Endothelial cell of umbilical vein (primary cell): ENCODE data around the gene LDAF1. TPM values are rescaled to one million over a fixed set of nuclear protein-coding genes. Genes with fewer than 3 reads are reported as not detected.

ENCODE experiments used
- BruUV-seq: library from RNA; stranded (reverse); fragments of 400-500 nt; replicated peaks from 2 replicates; lab custom pipeline; 2021; lab: Mats Ljungman, UMichigan
- CTCF ChIA-PET: fragments of 300-600, 350-600 bp; sonication (Branson Sonifier 250); formaldehyde crosslinking; loops from one replicate; lab custom pipeline; 2021; ENCODE audit warnings: antibody characterized with exemption, inconsistent platforms; lab: Charles Lee
- POLR2A ChIA-PET: fragments of 300-600, 350-600 bp; sonication (Branson Sonifier 250); formaldehyde crosslinking; loops from one replicate; lab custom pipeline; 2021; ENCODE audit warnings: antibody characterized with exemption, inconsistent platforms; lab: Charles Lee
- DNase-seq: peaks from one replicate; pipeline ENCODE4 v3.0.0-alpha.2; 2011; ENCODE audit warnings: low read depth, low spot score
- FAIRE-seq: peaks from 2 replicates; lab custom pipeline; 2011; peaks lifted over from hg19 to GRCh38; lab: Jason Lieb, UNC
- H2AFZ ChIP-seq: 2 replicates; pipeline ENCODE4 v1.6.0; 2012; ENCODE audit warnings: low read depth, low read length, control low read depth, inconsistent platforms
- H3K27ac ChIP-seq: 2 replicates; pipeline ENCODE4 v1.5.1; 2011; ENCODE audit warnings: low read depth, mild to moderate bottlenecking, control low read depth, low read length, moderate library complexity; ENCODE audit not compliant: insufficient read depth
- H3K27me3 ChIP-seq, 2 experiments: 2 replicates each; pipeline versions ENCODE4 v1.6.0 to v1.6.1; 2011; ENCODE audit warnings: low read length in 2 of 2, mixed read lengths in 1 of 2; ENCODE audit not compliant: control insufficient read depth in 2 of 2, insufficient read depth in 2 of 2
- H3K36me3 ChIP-seq, 2 experiments: 2 replicates in 1 of 2; 3 replicates in 1 of 2; pipeline ENCODE4 v1.5.1; 2011; ENCODE audit warnings: low read length in 2 of 2, mild to moderate bottlenecking in 1 of 2, moderate library complexity in 1 of 2; ENCODE audit not compliant: control insufficient read depth in 2 of 2, insufficient read depth in 2 of 2; ENCODE audit errors: extremely low read depth in 1 of 2
- H3K4me1 ChIP-seq: 3 replicates; pipeline ENCODE4 v1.5.1; 2011; ENCODE audit warnings: mild to moderate bottlenecking, low read length; ENCODE audit not compliant: control insufficient read depth, insufficient read depth; ENCODE audit errors: extremely low read depth
- H3K4me2 ChIP-seq: 2 replicates; pipeline ENCODE4 v1.6.1; 2011; ENCODE audit warnings: low read length, control low read depth, mixed read lengths; ENCODE audit not compliant: insufficient read depth
- H3K4me3 ChIP-seq, 3 experiments: fragments of 200-600 bp in 1 of 3; sonication (generic), shearing (Covaris generic) in 1 of 3; replicated peaks in 1 of 3; 2 replicates each; pipeline ENCODE4 v1.5.1; 2011 to 2016; ENCODE audit warnings: control low read depth in 3 of 3, low read length in 3 of 3, mild to moderate bottlenecking in 2 of 3, inconsistent platforms in 1 of 3, low read depth in 1 of 3, moderate library complexity in 1 of 3; ENCODE audit not compliant: insufficient read depth in 1 of 3
- H3K79me2 ChIP-seq: 2 replicates; pipeline ENCODE4 v1.6.0; 2012; ENCODE audit warnings: low read length, inconsistent platforms; ENCODE audit not compliant: control insufficient read depth, insufficient read depth
- H3K9ac ChIP-seq: replicated peaks from 2 replicates; pipeline ENCODE3; 2011; ENCODE audit warnings: low read length, control low read depth; ENCODE audit not compliant: insufficient read depth; ENCODE audit errors: extremely low read depth
- H3K9me1 ChIP-seq: replicated peaks from 3 replicates; pipeline ENCODE4 v1.6.0; 2011; ENCODE audit warnings: mild to moderate bottlenecking, low read length; ENCODE audit not compliant: control insufficient read depth, insufficient read depth; ENCODE audit errors: extremely low read depth
- H3K9me3 ChIP-seq: replicated peaks from 2 replicates; pipeline ENCODE4 v1.5.1; 2012; ENCODE audit warnings: low read length, inconsistent platforms; ENCODE audit not compliant: control insufficient read depth, insufficient read depth
- H4K20me1 ChIP-seq: replicated peaks from 2 replicates; pipeline ENCODE3; 2011; ENCODE audit warnings: mild to moderate bottlenecking, low read length; ENCODE audit not compliant: control insufficient read depth, insufficient read depth; ENCODE audit errors: extremely low read depth
- CTCF ChIP-seq, 2 donors: IDR thresholded peaks; 1 replicate in 1 of 2; 2 replicates in 1 of 2; pipeline ENCODE4 v1.5.1; 2011; ENCODE audit warnings: low read length in 2 of 2, mild to moderate bottlenecking in 2 of 2, moderate library complexity in 2 of 2, control low read depth in 1 of 2, inconsistent platforms in 1 of 2, low read depth in 1 of 2; ENCODE audit not compliant: insufficient read depth in 1 of 2; ENCODE audit errors: extremely low read depth in 1 of 2
- EZH2 ChIP-seq: IDR thresholded peaks from 2 replicates; pipeline ENCODE4 v1.6.1; 2012; ENCODE audit warnings: borderline replicate concordance, low read depth, mild to moderate bottlenecking, moderate library complexity, low read length, inconsistent platforms; ENCODE audit not compliant: severe bottlenecking
- FOS ChIP-seq: IDR thresholded peaks from 2 replicates; pipeline ENCODE4 v1.6.1; 2011; ENCODE audit warnings: mild to moderate bottlenecking, low read length, moderate library complexity, borderline replicate concordance; ENCODE audit not compliant: insufficient read depth
- GATA2 ChIP-seq: IDR thresholded peaks from 2 replicates; pipeline ENCODE4 v1.7.0; 2011; ENCODE audit warnings: low read depth, mild to moderate bottlenecking, moderate library complexity, mixed read lengths, low read length; ENCODE audit not compliant: insufficient read length, insufficient read depth
- JUN ChIP-seq: IDR thresholded peaks from 2 replicates; pipeline ENCODE4 v1.6.1; 2011; ENCODE audit warnings: borderline replicate concordance, low read depth; ENCODE audit not compliant: insufficient read length, insufficient read depth
- MYC ChIP-seq: IDR thresholded peaks from one replicate; pipeline ENCODE4 v1.6.1; 2011; ENCODE audit warnings: mild to moderate bottlenecking, low read depth, low read length
- POLR2A ChIP-seq: IDR thresholded peaks from 2 replicates; pipeline ENCODE4 v1.6.1; 2012; ENCODE audit warnings: low read depth, mild to moderate bottlenecking, control low read depth, low read length
- POLR2AphosphoS5 ChIP-seq: IDR thresholded peaks from 2 replicates; pipeline ENCODE4 v1.6.1; 2012; ENCODE audit warnings: low read depth, mild to moderate bottlenecking, control low read depth, low read length, moderate library complexity; ENCODE audit not compliant: insufficient read depth
- dilution Hi-C: fragments of 300-500 bp; cut with MboI; formaldehyde crosslinking; loops from one replicate; pipeline ENCODE4 v1.15.0; 2019; ENCODE audit warnings: low sequenced_read_pairs; ENCODE audit not compliant: extremely low pct_ligation_motif_present
- intact Hi-C: fragments of 100-400 bp; cut with micrococcal nuclease; formaldehyde crosslinking; loops from one replicate; pipeline ENCODE4 v1.10.0; 2022
- polyA plus RNA-seq, 4 experiments: library from polyadenylated mRNA; depleted of rRNA in 3 of 4; stranded (reverse) in 3 of 4; unstranded in 1 of 4; fragments of >200 nt; gene quantifications; 2 replicates each; pipeline versions ENCODE4 v1.2.1 to v1.2.3, GENCODE V29; 2011 to 2012; ENCODE audit warnings: missing spikeins in 1 of 4
- total RNA-seq: library from RNA; stranded (reverse); gene quantifications from 2 replicates; pipeline ENCODE4 v1.2.3, GENCODE V29; 2021
- TF ChIP-seq, protein P1 (sequence below): IDR thresholded peaks from 2 replicates; pipeline ENCODE4 v1.6.1; 2011; ENCODE audit not compliant: insufficient read depth, insufficient read length

LDAF1 gene
- total and polyA plus RNA-seq, 2 donors (not counting 3 experiments of a cell fraction or from before 2014, with no cell fraction given): 20.4 to 37.5 TPM

DNA sequence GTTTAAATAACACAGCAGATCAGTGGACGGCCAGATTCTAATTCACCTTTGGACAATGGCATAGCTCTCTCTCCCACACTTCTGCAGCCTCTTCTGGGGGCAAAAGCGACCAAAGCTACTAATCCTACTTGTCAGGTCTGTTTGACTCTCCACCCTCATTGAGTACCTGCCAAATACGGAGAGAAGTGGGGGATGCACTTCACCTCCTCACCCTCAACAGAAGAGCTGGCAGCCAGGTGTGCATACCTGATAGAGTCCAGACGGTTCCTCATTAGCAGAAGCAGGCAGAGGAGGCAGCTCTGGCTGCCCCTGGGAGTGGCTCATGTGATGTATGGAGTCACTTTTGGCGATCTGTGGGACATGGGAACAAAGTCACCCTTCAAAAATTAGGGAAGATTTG, 12.7 kb upstream of the LDAF1 start:
- ChIA-PET CTCF (no interaction called here), POLR2A (no interaction called here)
- no peaks in the 10 kb centered on the region for H4K20me1 ChIP-seq
- no peaks in the 10 kb centered on the region for H3K4me1 ChIP-seq
- H3K9me3 ChIP-seq: no peaks in the 10 kb centered on the region
- H3K27ac ChIP-seq: no peak overlapping the region
- H3K9ac ChIP-seq: no peak overlapping the region
- TF ChIP-seq FOS (no peak), CTCF (IDR thresholded peaks at IDR 0.05; ENCODE audit: extremely low read depth in 1 of 2, insufficient read depth in 1 of 2, low read depth in 1 of 2, low read length in 2 of 2) (no peak), MYC (no peak), GATA2 (no peak), JUN (no peak), POLR2AphosphoS5 (no peak), EZH2 (no peak), POLR2A (no peak)
- TF ChIP-seq, protein P1, sequence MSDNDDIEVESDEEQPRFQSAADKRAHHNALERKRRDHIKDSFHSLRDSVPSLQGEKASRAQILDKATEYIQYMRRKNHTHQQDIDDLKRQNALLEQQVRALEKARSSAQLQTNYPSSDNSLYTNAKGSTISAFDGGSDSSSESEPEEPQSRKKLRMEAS: no peak
- no peak overlapping the region for H3K4me3 ChIP-seq
- DNase-seq: no peak
- H2AFZ ChIP-seq: no peak overlapping the region
- H3K4me2 ChIP-seq: no peak overlapping the region
- FAIRE-seq: no peak
- dilution Hi-C loops: no loop called here
- intact Hi-C loops: no loop called here
- peaks cover under 1 to 9% of the 10 kb centered on the region in 2 experiments for H3K27me3 ChIP-seq
- no peaks in the 10 kb centered on the region for H3K36me3 ChIP-seq
- no peaks in the 10 kb centered on the region for H3K9me1 ChIP-seq
- H3K79me2 ChIP-seq: no peaks in the 10 kb centered on the region
- BruUV-seq: no TSS peak
